GM18508 (cell line): ENCODE measurements around the gene LYZL6.
"Not testable (repeated sequence)": the region's sequence is repeated elsewhere in the genome, so short reads cannot be mapped to it uniquely, and the experiment has no call there.

Experiments
- ATAC-seq: cut with Tn5 transposase; IDR thresholded peaks from one replicate; pipeline ENCODE4 v1.9.1; 2021; ENCODE audit warnings: moderate number of reproducible peaks; ENCODE audit not compliant: insufficient read depth, unreplicated experiment

The LYZL6 gene

GRCh38 chr17:35912339-35912912, 31.1 kb downstream of the LYZL6 start:
- no peak for ATAC-seq

GRCh38 chr17:35909408-35909807, 34.1 kb downstream of the LYZL6 start:
- no peak for ATAC-seq

- ATAC-seq = no peak
These were observed 35.8 kb downstream of the LYZL6 start for GRCh38 chr17:35907691-35908090.

DNA sequence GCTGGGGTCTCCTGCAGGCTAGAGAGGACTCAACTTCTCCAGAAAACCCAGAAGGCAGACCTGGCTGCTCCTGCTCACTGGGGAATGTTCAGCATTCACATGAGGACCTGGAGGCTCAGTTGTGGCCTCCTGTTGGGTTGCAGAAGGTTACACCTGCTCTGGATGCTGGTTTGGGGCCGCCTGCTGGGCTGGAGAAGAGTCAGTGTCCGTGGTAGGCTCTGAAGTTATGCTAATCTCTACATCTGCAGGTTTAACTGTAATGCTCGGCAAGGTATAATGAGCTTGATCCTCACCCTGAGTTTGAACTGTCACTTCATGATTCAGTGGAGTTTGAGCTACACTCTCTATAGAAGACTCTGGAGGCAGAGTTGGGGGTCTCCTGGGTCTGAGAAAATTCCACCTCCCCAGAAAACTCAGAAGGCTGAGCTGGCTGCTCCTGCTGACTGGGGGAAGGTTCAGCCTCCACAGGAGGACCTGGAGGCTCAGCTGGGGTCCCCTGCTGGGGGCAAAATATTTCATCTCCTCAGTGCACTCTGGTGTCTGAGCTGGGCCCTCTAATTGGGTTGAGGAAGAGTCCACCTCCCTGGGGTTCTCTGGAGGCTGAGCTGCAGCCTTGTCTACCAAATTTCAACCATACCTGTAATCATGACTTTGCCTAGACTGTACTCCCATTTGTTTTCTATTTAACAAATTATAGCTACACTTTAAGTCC, 36.4 kb downstream of the LYZL6 start:
- ATAC-seq = no peak

- ATAC-seq = no peak
These were observed 37.2 kb downstream of the LYZL6 start for GRCh38 chr17:35906191-35906925.

- no peak for ATAC-seq
These were observed 40.1 kb downstream of the LYZL6 start for GRCh38 chr17:35903451-35903850.

DNA sequence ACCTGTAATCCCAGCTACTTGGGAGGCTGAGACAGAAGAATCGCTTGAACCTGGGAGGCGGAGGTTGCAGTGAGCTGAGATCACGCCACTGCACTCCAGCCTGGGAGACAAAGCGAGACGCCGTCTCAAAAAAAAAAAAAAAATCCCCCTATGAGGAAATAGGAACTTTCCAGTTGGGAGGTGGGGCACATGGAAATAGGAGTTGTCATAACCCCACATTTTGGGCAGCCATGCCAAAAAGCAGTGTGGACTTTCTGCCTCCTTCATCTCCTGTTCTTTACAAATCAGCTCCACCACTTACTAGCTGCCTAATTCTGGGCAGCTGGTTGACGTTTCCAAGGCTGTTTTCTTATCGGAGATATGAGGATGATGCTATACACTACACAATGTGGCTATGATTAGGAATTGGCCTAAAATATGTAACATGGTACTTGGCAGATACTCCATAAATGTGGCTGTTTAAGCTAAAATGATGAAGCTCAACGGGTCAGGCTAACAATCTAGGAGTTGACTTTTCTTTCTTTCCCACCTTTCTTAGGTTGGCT, 41.8 kb downstream of the LYZL6 start:
- ATAC-seq = no peak

- no peak for ATAC-seq
These were observed 42.6 kb downstream of the LYZL6 start for GRCh38 chr17:35900708-35901480.

DNA sequence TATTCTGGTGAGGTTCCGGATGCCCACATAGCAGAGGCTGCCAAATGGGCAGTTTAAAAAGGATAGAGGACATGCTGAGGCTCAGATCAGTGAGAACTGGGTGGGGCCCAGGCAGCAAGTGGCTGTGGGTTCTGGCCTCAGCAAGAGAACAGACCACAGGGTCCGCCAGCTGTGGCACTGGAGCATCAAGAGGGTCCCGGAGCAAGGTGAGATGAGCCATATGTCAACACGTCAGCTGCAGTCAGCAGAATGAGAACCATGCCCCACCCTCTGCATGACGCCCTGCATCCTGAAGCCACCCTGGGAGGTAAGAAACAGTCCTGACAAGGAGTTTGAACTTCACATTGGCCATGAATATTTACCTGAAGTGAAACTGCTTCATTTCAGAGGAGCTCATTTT, 43.2 kb downstream of the LYZL6 start:
- no peak for ATAC-seq

GRCh38 chr17:35898283-35899070, 45.0 kb downstream of the LYZL6 start:
- no peak for ATAC-seq

GRCh38 chr17:35897772-35898171, 45.7 kb downstream of the LYZL6 start:
- not testable (repeated sequence) for ATAC-seq

DNA sequence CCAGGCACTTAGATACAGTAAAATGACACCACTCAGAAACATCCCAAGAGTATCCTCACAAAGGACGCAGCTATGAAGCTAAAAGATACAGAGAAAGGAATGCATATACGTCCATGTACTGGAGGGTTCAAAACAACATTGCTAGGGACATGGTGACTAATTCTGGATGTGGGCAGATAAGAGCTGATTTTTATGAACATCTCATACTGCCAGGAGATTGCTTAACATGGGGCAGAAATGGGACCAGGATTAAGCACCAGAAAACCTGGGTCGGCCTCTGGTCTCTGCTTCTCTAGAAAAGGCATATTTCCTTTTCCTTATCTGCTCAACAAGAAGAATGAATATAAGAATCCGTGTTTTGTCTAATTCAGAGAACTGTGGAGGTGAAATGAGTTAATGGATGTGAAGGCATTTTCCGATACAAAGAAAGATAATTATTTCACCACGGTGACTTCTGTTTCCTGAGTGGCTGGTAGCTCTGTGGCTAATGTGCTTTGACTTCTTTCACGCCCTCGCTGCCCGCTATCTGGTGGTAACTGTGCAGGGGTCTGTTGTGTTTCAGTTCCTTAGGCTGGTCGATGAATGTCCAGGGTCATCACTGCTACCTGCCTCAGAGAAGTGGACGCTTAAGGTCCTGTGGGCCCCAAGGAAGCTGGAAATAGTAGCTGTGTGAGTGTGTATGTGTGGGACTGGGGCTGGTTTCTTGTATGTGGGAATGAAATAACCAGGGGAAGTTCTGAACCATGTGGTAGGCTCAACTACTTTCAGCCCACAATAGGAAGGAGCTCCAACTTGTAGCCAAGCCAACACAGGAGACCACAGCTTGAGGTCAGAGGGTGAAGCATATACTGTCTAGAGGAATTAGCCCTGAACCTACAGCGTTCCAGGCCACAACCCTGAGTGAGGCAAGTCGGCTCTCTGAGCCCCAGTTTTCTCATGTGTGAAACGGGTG, 47.6 kb downstream of the LYZL6 start:
- ATAC-seq = no peak

GRCh38 chr17:35894206-35894605, 49.3 kb downstream of the LYZL6 start:
- ATAC-seq = no peak

DNA sequence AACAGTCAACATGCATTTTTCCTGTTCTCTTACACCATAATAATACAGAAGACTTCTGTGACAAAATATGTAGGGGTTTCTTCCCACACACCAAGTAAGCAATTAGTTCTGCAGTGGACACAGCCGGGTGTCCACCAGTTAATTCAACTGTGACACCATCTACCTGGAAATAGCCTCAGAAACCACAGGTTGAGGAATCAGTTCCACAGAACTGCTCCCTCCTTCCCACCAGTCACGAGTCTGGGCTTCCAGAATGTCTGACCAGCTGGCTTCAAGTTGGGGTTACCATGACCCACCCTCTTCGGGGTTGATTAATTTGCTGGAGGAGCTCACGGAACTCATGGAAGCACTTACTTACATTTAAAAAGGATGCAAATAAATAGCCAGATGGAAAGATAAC, 49.8 kb downstream of the LYZL6 start:
- ATAC-seq = no peak

GRCh38 chr17:35892091-35893035, 51.1 kb downstream of the LYZL6 start:
- no peak for ATAC-seq

DNA sequence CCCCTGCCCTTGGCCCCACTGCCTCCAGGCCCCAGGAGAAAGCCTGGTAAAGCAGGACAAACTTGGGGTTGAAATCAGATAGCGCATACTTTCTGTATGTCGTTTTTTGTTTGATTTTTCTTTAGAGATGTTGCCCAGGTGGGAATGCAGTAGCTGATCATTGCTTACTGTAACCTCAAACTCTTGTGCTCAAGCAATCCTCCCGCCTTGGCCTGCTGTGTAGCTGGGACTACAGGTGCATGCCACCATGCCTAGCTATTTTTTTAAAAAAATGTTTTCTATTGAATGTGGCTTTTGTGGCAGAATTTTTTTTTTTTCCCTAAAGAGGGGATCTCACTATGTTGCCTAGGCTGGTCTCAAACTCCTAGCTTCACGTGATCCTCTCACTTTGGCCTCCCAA, 52.2 kb downstream of the LYZL6 start:
- ATAC-seq = no peak

DNA sequence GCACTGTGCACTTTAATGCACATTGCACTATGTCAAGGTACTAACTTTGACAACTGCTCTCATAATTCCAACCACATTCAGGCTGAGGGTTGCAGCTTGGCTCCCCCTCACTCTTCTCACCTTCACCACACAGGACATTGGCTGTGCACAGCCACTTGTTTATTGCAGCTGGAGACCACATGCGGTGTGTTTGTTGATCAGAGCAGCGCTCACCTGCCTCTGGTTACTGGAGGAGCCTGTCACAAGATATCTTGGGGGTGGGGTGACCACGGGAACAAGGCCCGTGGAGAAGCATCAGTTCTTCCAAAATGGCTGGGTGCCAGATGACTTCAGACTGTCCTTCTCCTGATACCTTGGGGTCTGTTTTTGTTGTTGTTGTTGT, 52.7 kb downstream of the LYZL6 start:
- ATAC-seq = no peak
